Measurements from ENCODE around the gene B3GLCT. TPM values are rescaled to one million over a fixed set of nuclear protein-coding genes. Genes with fewer than 3 reads are reported as not detected.

The B3GLCT gene
- total RNA-seq, 3 donors from 2014 or later (not counting 1 experiment from before 2014, with no cell fraction given), result 6.0 to 8.1 (median 6.2) TPM

- Mint-ChIP-seq H3K36me3 (peaks cover 7% of the 10 kb centered on the region), H3K27ac (no peak overlapping the region), H3K4me3 (no peak overlapping the region), H3K9me3 (peaks cover 2 to 17% of the 10 kb centered on the region in 2 donors), H3K4me1 (peaks cover 0 to 6% of the 10 kb centered on the region in 2 donors), H3K27me3 (ENCODE audit: low read depth in 2 of 2) (no peaks in the 10 kb centered on the region)
- peaks cover 7% of the 10 kb centered on the region for H3K4me1 ChIP-seq (ENCODE audit: control insufficient read depth, insufficient read depth, low read length)
- H3K9me3 ChIP-seq (ENCODE audit: control insufficient read depth, insufficient read depth, low read length), result no peaks in the 10 kb centered on the region
- 96% methylated on average over 4 of the region's 4 CpGs for WGBS (ENCODE audit: insufficient coverage)
- peaks cover 7% of the 10 kb centered on the region for H3K36me3 ChIP-seq (ENCODE audit: control insufficient read depth, insufficient read depth, low read length)
- no peak overlapping the region for H3K4me3 ChIP-seq (ENCODE audit: low read length)
- intact Hi-C loops (cut with micrococcal nuclease), result no loop called here
- H3K27me3 ChIP-seq (ENCODE audit: control insufficient read depth, insufficient read depth, low read length), result no peaks in the 10 kb centered on the region
- ATAC-seq (no peak), DNase-seq (no peak)
- H3K27ac ChIP-seq (ENCODE audit: low read length), result no peak overlapping the region
- TF ChIP-seq CTCF (IDR thresholded peaks at IDR 0.05), result no peak
Measured at GRCh38 chr13:31248965-31249539, 49.3 kb downstream of the B3GLCT start.

GRCh38 chr13:31250435-31250834, 50.7 kb downstream of the B3GLCT start:
- TF ChIP-seq CTCF (IDR thresholded peaks at IDR 0.05), result no peak
- Histone ChIP-seq H3K4me1 (ENCODE audit: control insufficient read depth, insufficient read depth, low read length) (peaks cover 7% of the 10 kb centered on the region), H3K27me3 (ENCODE audit: control insufficient read depth, insufficient read depth, low read length) (no peaks in the 10 kb centered on the region), H3K36me3 (ENCODE audit: control insufficient read depth, insufficient read depth, low read length) (peaks cover 7% of the 10 kb centered on the region), H3K4me3 (ENCODE audit: low read length) (no peak overlapping the region), H3K9me3 (ENCODE audit: control insufficient read depth, insufficient read depth, low read length) (no peaks in the 10 kb centered on the region), H3K27ac (ENCODE audit: low read length) (no peak overlapping the region)
- no peak overlapping the region for H3K27ac Mint-ChIP-seq
- peaks cover 0 to 6% of the 10 kb centered on the region in 2 donors for H3K4me1 Mint-ChIP-seq
- no peak for ATAC-seq
- DNase-seq, result no peak
- H3K9me3 Mint-ChIP-seq, result peaks cover 2 to 17% of the 10 kb centered on the region in 2 donors
- no peaks in the 10 kb centered on the region for H3K27me3 Mint-ChIP-seq (ENCODE audit: low read depth in 2 of 2)
- peaks cover 7% of the 10 kb centered on the region for H3K36me3 Mint-ChIP-seq
- intact Hi-C loops (cut with micrococcal nuclease), result no loop called here
- no peak overlapping the region for H3K4me3 Mint-ChIP-seq
- 75% methylated on average over 7 of the region's 7 CpGs for WGBS (ENCODE audit: insufficient coverage)

- Histone ChIP-seq H3K36me3 (ENCODE audit: control insufficient read depth, insufficient read depth, low read length) (peaks cover 3% of the 10 kb centered on the region), H3K4me1 (ENCODE audit: control insufficient read depth, insufficient read depth, low read length) (no peaks in the 10 kb centered on the region), H3K4me3 (ENCODE audit: low read length) (no peak overlapping the region), H3K27ac (ENCODE audit: low read length) (no peak overlapping the region), H3K27me3 (ENCODE audit: control insufficient read depth, insufficient read depth, low read length) (no peaks in the 10 kb centered on the region), H3K9me3 (ENCODE audit: control insufficient read depth, insufficient read depth, low read length) (peaks cover 2% of the 10 kb centered on the region)
- H3K9me3 Mint-ChIP-seq, result no peaks in the 10 kb centered on the region
- no peak for ATAC-seq
- TF ChIP-seq CTCF (IDR thresholded peaks at IDR 0.05), result no peak
- intact Hi-C loops (cut with micrococcal nuclease), result no loop called here
- no peak overlapping the region for H3K27ac Mint-ChIP-seq
- no peaks in the 10 kb centered on the region for H3K27me3 Mint-ChIP-seq (ENCODE audit: low read depth in 2 of 2)
- peaks cover 11% of the 10 kb centered on the region for H3K36me3 Mint-ChIP-seq
- no peaks in the 10 kb centered on the region for H3K4me1 Mint-ChIP-seq
- 100% methylated on average over 1 of the region's 2 CpGs for WGBS (ENCODE audit: insufficient coverage)
- H3K4me3 Mint-ChIP-seq, result no peak overlapping the region
- no peak for DNase-seq
Measured at GRCh38 chr13:31261241-31261640, 61.5 kb downstream of the B3GLCT start.

GRCh38 chr13:31263346-31263745, 63.6 kb downstream of the B3GLCT start:
- Histone ChIP-seq H3K36me3 (ENCODE audit: control insufficient read depth, insufficient read depth, low read length) (peaks cover 3% of the 10 kb centered on the region), H3K9me3 (ENCODE audit: control insufficient read depth, insufficient read depth, low read length) (peaks cover 2% of the 10 kb centered on the region), H3K27me3 (ENCODE audit: control insufficient read depth, insufficient read depth, low read length) (no peaks in the 10 kb centered on the region), H3K4me3 (ENCODE audit: low read length) (no peak overlapping the region), H3K4me1 (ENCODE audit: control insufficient read depth, insufficient read depth, low read length) (no peaks in the 10 kb centered on the region), H3K27ac (ENCODE audit: low read length) (no peak overlapping the region)
- Mint-ChIP-seq H3K9me3 (no peaks in the 10 kb centered on the region), H3K36me3 (peaks cover 11% of the 10 kb centered on the region), H3K27ac (no peak overlapping the region), H3K4me1 (no peaks in the 10 kb centered on the region), H3K27me3 (ENCODE audit: low read depth in 2 of 2) (no peaks in the 10 kb centered on the region), H3K4me3 (no peak overlapping the region)
- ATAC-seq, result no peak
- no peak for DNase-seq
- WGBS (ENCODE audit: insufficient coverage), result 100% methylated on average over 1 of the region's 1 CpG
- intact Hi-C loops (cut with micrococcal nuclease), result loop anchor here (2.0 kb wide), 1 partner anchor 45 kb away; no protein-coding TSS in a partner anchor
- TF ChIP-seq CTCF (IDR thresholded peaks at IDR 0.05), result no peak
